Right lobe of liver (tissue), 6 donors: ENCODE results near the gene YIPF5. TPM values are rescaled to one million over a fixed set of nuclear protein-coding genes. Genes with fewer than 3 reads are reported as not detected.

Experiments used
- ATAC-seq, 4 donors: fragments of 200-7000 bp; cut with Tn5 transposase; one replicate each; pipeline ENCODE4 v1.9.1; 2020; ENCODE audit warnings: mild to moderate bottlenecking in 4 of 4, moderate library complexity in 4 of 4
- DNase-seq, 3 donors: peaks; one replicate each; pipeline ENCODE4 v3.0.0-alpha.2; 2020
- H3K27ac ChIP-seq, 3 donors: fragments of 200-600 bp; one replicate each; pipeline ENCODE4 v1.8.0; 2022
- H3K27me3 ChIP-seq, 2 donors: fragments of 200-600 bp; one replicate each; pipeline ENCODE4 v1.8.0; 2022
- H3K36me3 ChIP-seq, 4 donors: fragments of 200-600 bp; sonication (generic) in 1 of 4; one replicate each; pipeline versions ENCODE4 v1.5.1 to v1.8.0; 2017 to 2022; ENCODE audit warnings: control low read depth in 1 of 4
- H3K4me1 ChIP-seq, 4 donors: fragments of 200-600 bp; sonication (generic) in 1 of 4; one replicate each; pipeline versions ENCODE4 v1.5.1 to v1.8.0; 2017 to 2022; ENCODE audit warnings: control low read depth in 1 of 4
- H3K4me3 ChIP-seq, 3 donors: fragments of 200-600 bp; one replicate each; pipeline ENCODE4 v1.8.0; 2022
- H3K9me3 ChIP-seq, 4 donors: fragments of 200-600 bp; sonication (generic) in 1 of 4; one replicate each; pipeline versions ENCODE4 v1.5.1 to v1.8.0; 2017 to 2022; ENCODE audit warnings: control low read depth in 1 of 4
- POLR2A ChIP-seq: fragments of 450-650 bp; IDR thresholded peaks from one replicate; pipeline ENCODE4 v1.6.1; 2017; ENCODE audit warnings: antibody characterized with exemption, mild to moderate bottlenecking
- WGBS: methylation state at CpG from one replicate; pipeline ENCODE4 v1.1.6; 2018; ENCODE audit warnings: low coverage, low lambda C conversion rate; ENCODE audit not compliant: insufficient coverage; ENCODE audit errors: missing lambda C conversion rate; 5-methylcytosine and 5-hydroxymethylcytosine counted together
- intact Hi-C, 2 donors: fragments of 100-400 bp; cut with DNase I; formaldehyde crosslinking; loops; one replicate each; pipeline versions ENCODE4 v1.11.2 to v1.14.1; 2022
- total RNA-seq, 6 experiments: library from RNA; depleted of rRNA in 2 of 6; stranded (reverse); fragments of >200 nt in 2 of 6; fragmentation: NEBNext Ultra II Directional in 3 of 6; extraction: Animal tissue kit (Norgen Biotek cat#: 25700) in 3 of 6; gene quantifications; one replicate each; pipeline versions ENCODE4 v1.1.0 to v1.2.4, GENCODE V29; 2016 to 2023
- TF ChIP-seq, protein P1 (sequence below), 4 donors: fragments of 200-600 bp in 3 of 4; fragments of 450-650 bp in 1 of 4; IDR thresholded peaks; one replicate each; pipeline versions ENCODE4 v1.5.1 to v1.8.0; 2016 to 2022; ENCODE audit warnings: antibody characterized with exemption in 4 of 4, mild to moderate bottlenecking in 2 of 4
- donor health status: DM: no; HTN: yes; CAD: no.
- donor health status: DM: no; HTN: no; CAD: no.
- donor health status: DM: no; HTN: no; CAD: no.
- donor health status: DM: no; HTN: yes; CAD: no.
- donor health status: DM: no; HTN: yes; CAD: no.

The YIPF5 gene
- total RNA-seq, 6 experiments from 2014 or later, result 21.6 to 28.1 (median 23.7) TPM

DNA sequence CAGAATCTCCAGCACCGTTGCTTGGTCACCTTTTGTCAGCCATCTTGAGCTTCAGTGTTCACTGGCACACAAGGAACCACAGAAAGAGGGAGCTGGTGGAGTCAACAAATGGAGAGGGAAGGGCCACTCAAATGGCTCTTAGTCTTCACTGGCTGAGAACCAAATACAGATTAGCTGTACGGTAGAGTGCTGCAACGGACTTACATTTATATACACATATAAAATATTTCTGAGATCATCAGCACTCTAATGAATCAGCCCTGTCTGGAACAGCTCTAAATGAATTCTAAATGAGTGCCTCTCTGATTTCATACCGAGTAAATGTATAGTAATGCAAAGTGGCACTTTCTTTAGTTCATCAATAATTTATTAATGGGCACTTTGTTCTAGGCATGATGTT, 25.0 kb upstream of the YIPF5 start:
- WGBS, result 81% methylated on average over 4 of the region's 4 CpGs
- H3K9me3 ChIP-seq, result no peaks in the 10 kb centered on the region
- no peaks in the 10 kb centered on the region for H3K4me1 ChIP-seq
- no peak for DNase-seq
- no peak overlapping the region for H3K27ac ChIP-seq
- H3K36me3 ChIP-seq, result no peaks in the 10 kb centered on the region
- intact Hi-C loops, result no loop called here
- TF ChIP-seq, protein P1, sequence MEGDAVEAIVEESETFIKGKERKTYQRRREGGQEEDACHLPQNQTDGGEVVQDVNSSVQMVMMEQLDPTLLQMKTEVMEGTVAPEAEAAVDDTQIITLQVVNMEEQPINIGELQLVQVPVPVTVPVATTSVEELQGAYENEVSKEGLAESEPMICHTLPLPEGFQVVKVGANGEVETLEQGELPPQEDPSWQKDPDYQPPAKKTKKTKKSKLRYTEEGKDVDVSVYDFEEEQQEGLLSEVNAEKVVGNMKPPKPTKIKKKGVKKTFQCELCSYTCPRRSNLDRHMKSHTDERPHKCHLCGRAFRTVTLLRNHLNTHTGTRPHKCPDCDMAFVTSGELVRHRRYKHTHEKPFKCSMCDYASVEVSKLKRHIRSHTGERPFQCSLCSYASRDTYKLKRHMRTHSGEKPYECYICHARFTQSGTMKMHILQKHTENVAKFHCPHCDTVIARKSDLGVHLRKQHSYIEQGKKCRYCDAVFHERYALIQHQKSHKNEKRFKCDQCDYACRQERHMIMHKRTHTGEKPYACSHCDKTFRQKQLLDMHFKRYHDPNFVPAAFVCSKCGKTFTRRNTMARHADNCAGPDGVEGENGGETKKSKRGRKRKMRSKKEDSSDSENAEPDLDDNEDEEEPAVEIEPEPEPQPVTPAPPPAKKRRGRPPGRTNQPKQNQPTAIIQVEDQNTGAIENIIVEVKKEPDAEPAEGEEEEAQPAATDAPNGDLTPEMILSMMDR (IDR thresholded peaks at IDR 0.05), result no peak
- TF ChIP-seq POLR2A, result no peak
- ATAC-seq, result no peak
- H3K4me3 ChIP-seq, result no peak overlapping the region
- H3K27me3 ChIP-seq, result no peaks in the 10 kb centered on the region

DNA sequence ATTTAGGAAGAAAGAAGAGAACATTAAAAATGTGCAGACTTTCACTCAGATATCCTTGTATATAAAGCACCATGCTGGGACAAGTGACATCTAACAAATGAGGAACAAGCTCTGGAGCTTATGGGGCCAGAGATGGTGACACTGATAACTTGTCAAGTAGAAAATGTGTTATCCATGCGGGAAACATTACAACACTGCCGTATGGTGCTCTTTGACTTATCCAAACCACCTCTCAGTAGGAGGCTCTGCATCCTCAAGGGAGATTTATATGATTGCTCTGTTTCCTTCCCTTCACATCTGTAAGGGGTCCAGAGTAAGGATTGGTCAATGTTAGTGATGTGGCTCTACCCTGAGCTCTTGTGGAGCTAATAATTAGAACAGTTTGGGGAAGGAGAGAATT, 23.7 kb upstream of the YIPF5 start:
- no peaks in the 10 kb centered on the region for H3K4me1 ChIP-seq
- 50% methylated on average over 2 of the region's 2 CpGs for WGBS
- H3K27me3 ChIP-seq, result no peaks in the 10 kb centered on the region
- ATAC-seq, result no peak
- DNase-seq, result no peak
- no peaks in the 10 kb centered on the region for H3K36me3 ChIP-seq
- intact Hi-C loops, result no loop called here
- H3K4me3 ChIP-seq, result no peak overlapping the region
- H3K9me3 ChIP-seq, result no peaks in the 10 kb centered on the region
- TF ChIP-seq POLR2A, result no peak
- TF ChIP-seq, protein P1 (IDR thresholded peaks at IDR 0.05), result no peak
- H3K27ac ChIP-seq, result no peak overlapping the region

DNA sequence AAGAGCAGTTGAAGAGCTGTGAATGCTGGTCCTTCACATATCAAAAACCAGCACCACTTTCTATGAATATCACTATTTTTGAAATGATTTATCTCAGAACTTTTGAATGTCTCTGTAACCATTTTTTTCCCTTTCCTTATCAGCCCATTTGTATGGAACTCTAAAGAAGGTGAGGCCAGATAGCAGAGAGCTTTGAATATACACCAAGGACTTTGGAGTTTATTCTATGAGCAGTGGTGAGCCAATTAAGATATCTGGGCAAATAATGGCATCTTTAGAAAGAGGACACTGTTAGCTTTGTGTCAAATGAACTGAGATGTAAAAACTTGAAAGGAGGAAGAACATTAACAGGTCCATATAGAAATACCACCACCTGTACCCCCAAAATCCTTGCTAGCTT, 22.2 kb upstream of the YIPF5 start:
- DNase-seq (no peak), ATAC-seq (no peak)
- no peak overlapping the region for H3K4me3 ChIP-seq
- no peaks in the 10 kb centered on the region for H3K36me3 ChIP-seq
- H3K9me3 ChIP-seq, result no peaks in the 10 kb centered on the region
- H3K27me3 ChIP-seq, result no peaks in the 10 kb centered on the region
- intact Hi-C loops, result no loop called here
- TF ChIP-seq POLR2A, result no peak
- TF ChIP-seq, protein P1 (IDR thresholded peaks at IDR 0.05), result no peak
- H3K27ac ChIP-seq, result no peak overlapping the region
- H3K4me1 ChIP-seq, result no peaks in the 10 kb centered on the region

DNA sequence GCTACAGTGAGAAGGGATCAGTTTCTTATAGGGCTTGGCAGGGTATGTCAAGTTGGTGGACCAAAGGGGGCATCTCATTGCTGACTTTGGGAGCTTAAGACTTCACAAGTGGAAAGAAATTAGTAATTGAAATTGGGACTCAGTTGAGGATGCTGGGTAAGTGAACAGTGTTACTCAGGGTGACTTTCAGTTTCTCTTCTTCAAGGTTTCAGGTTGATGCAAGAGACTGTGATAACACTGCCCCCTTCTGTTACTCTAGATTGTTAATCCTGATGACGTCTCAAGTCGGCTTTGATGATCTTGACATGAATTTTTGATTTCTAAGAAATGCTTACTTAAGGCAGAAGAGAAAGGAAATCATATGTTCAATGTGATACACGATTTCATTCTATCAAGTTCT, 21.5 kb upstream of the YIPF5 start:
- ATAC-seq (peak; percentile 70 to 87 (median 74)), DNase-seq (no peak)
- Histone ChIP-seq H3K9me3 (no peaks in the 10 kb centered on the region), H3K27me3 (no peaks in the 10 kb centered on the region), H3K27ac (no peak overlapping the region), H3K36me3 (no peaks in the 10 kb centered on the region), H3K4me1 (no peaks in the 10 kb centered on the region), H3K4me3 (no peak overlapping the region)
- intact Hi-C loops, result no loop called here
- WGBS, result 15% methylated on average over 3 of the region's 3 CpGs
- TF ChIP-seq, protein P1 (IDR thresholded peaks at IDR 0.05), result peak; percentile 21 to 48 (median 42)
- no peak for TF ChIP-seq POLR2A

DNA sequence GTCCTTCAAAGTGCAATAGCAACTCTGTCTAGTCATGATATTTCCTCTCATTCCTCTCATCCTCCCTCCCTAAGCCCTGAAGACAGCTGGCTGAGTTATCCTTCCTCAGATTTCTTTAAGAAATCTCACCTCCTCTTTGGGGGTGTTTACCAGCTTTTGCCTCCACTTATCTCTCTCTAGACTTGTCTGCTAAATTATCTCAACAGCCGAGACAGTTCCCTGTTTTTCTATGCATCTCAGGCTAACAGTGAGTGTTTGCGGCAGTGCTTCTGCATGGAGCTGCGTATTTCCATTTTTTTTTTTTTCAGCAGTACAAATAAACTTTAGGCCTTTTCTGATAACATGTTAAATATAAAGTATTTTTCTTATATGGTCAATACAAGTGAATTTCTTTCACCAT, 21.1 kb upstream of the YIPF5 start:
- no peak overlapping the region for H3K4me3 ChIP-seq
- H3K36me3 ChIP-seq, result no peaks in the 10 kb centered on the region
- intact Hi-C loops, result no loop called here
- no peak overlapping the region for H3K27ac ChIP-seq
- ATAC-seq, result no peak
- H3K4me1 ChIP-seq, result no peaks in the 10 kb centered on the region
- H3K9me3 ChIP-seq, result no peaks in the 10 kb centered on the region
- H3K27me3 ChIP-seq, result no peaks in the 10 kb centered on the region
- TF ChIP-seq, protein P1 (IDR thresholded peaks at IDR 0.05), result no peak
- no peak for TF ChIP-seq POLR2A
- 78% methylated on average over 3 of the region's 3 CpGs for WGBS
- no peak for DNase-seq
